ENCODE data around the gene CXCL9. TPM values are rescaled to one million over a fixed set of nuclear protein-coding genes. Genes with fewer than 3 reads are reported as not detected.

The CXCL9 gene
- polyA plus RNA-seq, 1 donor (not counting 4 experiments of a cell fraction or from before 2014, with no cell fraction given), result 0.04 TPM

- dilution Hi-C loops (cut with MboI; ENCODE audit: extremely low pct_ligation_motif_present, low sequenced_read_pairs), result no loop called here
- Histone ChIP-seq H4K20me1 (ENCODE audit: control insufficient read depth, extremely low read depth, insufficient read depth, low read length) (no peaks in the 10 kb centered on the region), H3K9me3 (ENCODE audit: control insufficient read depth, low read depth, low read length) (no peaks in the 10 kb centered on the region), H3K9me1 (ENCODE audit: control insufficient read depth, extremely low read depth, insufficient read depth, low read length) (no peaks in the 10 kb centered on the region), H3K4me2 (ENCODE audit: control insufficient read depth, extremely low read depth, insufficient read depth, low read depth, low read length) (peak overlapping the region; percentile 55), H3K4me1 (ENCODE audit: control insufficient read depth, extremely low read depth, insufficient read depth, low read length) (peaks cover 38% of the 10 kb centered on the region), H3K27me3 (ENCODE audit: control insufficient read depth, extremely low read depth, insufficient read depth, low read length) (no peaks in the 10 kb centered on the region), H2AFZ (ENCODE audit: control insufficient read depth, low read length) (peak overlapping the region; percentile 78), H3K36me3 (ENCODE audit: control insufficient read depth in 2 of 2, extremely low read depth in 1 of 2, insufficient read depth in 2 of 2, low read length in 2 of 2) (no peaks in the 10 kb centered on the region), H3K4me3 (ENCODE audit: control insufficient read depth in 2 of 3, extremely low read depth in 1 of 3, insufficient read depth in 2 of 3, low read depth in 1 of 3, low read length in 3 of 3) (peak overlapping the region in 2 of 3 experiments; percentile 6 to 36), H3K79me2 (ENCODE audit: control insufficient read depth, insufficient read depth, low read length) (no peaks in the 10 kb centered on the region), H3K27ac (ENCODE audit: control insufficient read depth, insufficient read depth, low read length) (peak overlapping the region; percentile 67), H3K9ac (ENCODE audit: control insufficient read depth, extremely low read depth, insufficient read depth, low read length) (peak overlapping the region; percentile 18)
- no peak for DNase-seq (ENCODE audit: low read depth, low spot score)
- FAIRE-seq, result peak; percentile 26
- no peak for TF ChIP-seq CTCF (optimal IDR thresholded peaks at IDR 0.05 in 1 of 3, IDR thresholded peaks at IDR 0.05 in 1 of 3, conservative IDR thresholded peaks at IDR 0.05 in 1 of 3; ENCODE audit: extremely low read depth in 1 of 3, insufficient read depth in 2 of 3, low read length in 3 of 3)
- no peak for TF ChIP-seq EZH2 (IDR thresholded peaks at IDR 0.05; ENCODE audit: low read length)
Observed at GRCh38 chr4:76012388-76012801, 5.1 kb upstream of the CXCL9 start.

- Histone ChIP-seq H3K9me3 (ENCODE audit: control insufficient read depth, low read depth, low read length) (no peaks in the 10 kb centered on the region), H3K4me3 (ENCODE audit: control insufficient read depth in 2 of 3, extremely low read depth in 1 of 3, insufficient read depth in 2 of 3, low read depth in 1 of 3, low read length in 3 of 3) (peak overlapping the region; percentile 6 to 36 (median 6)), H3K4me2 (ENCODE audit: control insufficient read depth, extremely low read depth, insufficient read depth, low read depth, low read length) (peak overlapping the region; percentile 55), H3K27ac (ENCODE audit: control insufficient read depth, insufficient read depth, low read length) (peak overlapping the region; percentile 67), H3K79me2 (ENCODE audit: control insufficient read depth, insufficient read depth, low read length) (no peaks in the 10 kb centered on the region), H3K9me1 (ENCODE audit: control insufficient read depth, extremely low read depth, insufficient read depth, low read length) (no peaks in the 10 kb centered on the region), H2AFZ (ENCODE audit: control insufficient read depth, low read length) (peak overlapping the region; percentile 78), H3K4me1 (ENCODE audit: control insufficient read depth, extremely low read depth, insufficient read depth, low read length) (peaks cover 38% of the 10 kb centered on the region), H3K9ac (ENCODE audit: control insufficient read depth, extremely low read depth, insufficient read depth, low read length) (peak overlapping the region; percentile 18), H3K27me3 (ENCODE audit: control insufficient read depth, extremely low read depth, insufficient read depth, low read length) (no peaks in the 10 kb centered on the region), H3K36me3 (ENCODE audit: control insufficient read depth in 2 of 2, extremely low read depth in 1 of 2, insufficient read depth in 2 of 2, low read length in 2 of 2) (no peaks in the 10 kb centered on the region), H4K20me1 (ENCODE audit: control insufficient read depth, extremely low read depth, insufficient read depth, low read length) (no peaks in the 10 kb centered on the region)
- FAIRE-seq, result peak; percentile 86
- no peak for TF ChIP-seq CTCF (optimal IDR thresholded peaks at IDR 0.05 in 1 of 3, IDR thresholded peaks at IDR 0.05 in 1 of 3, conservative IDR thresholded peaks at IDR 0.05 in 1 of 3; ENCODE audit: extremely low read depth in 1 of 3, insufficient read depth in 2 of 3, low read length in 3 of 3)
- TF ChIP-seq EZH2 (IDR thresholded peaks at IDR 0.05; ENCODE audit: low read length), result no peak
- dilution Hi-C loops (cut with MboI; ENCODE audit: extremely low pct_ligation_motif_present, low sequenced_read_pairs), result no loop called here
- no peak for DNase-seq (ENCODE audit: low read depth, low spot score)
Observed at GRCh38 chr4:76011700-76012387, 4.5 kb upstream of the CXCL9 start.
